SK-N-SH (cell line): ENCODE measurements around the gene MBD2. TPM values are rescaled to one million over a fixed set of nuclear protein-coding genes. Genes with fewer than 3 reads are reported as not detected.
"Not testable (repeated sequence)": the region's sequence is repeated elsewhere in the genome, so short reads cannot be mapped to it uniquely, and the experiment has no call there.

Source experiments
- CTCF ChIA-PET: fragments of 300-600, 350-600 bp; formaldehyde crosslinking; extraction: SDS; loops from one replicate; lab custom pipeline; 2021; lab: Yijun Ruan, JAX
- POLR2A ChIA-PET: fragments of 350-600 bp; sonication (Branson Sonifier 250); formaldehyde crosslinking; extraction: SDS; loops from one replicate; lab custom pipeline; 2020; ENCODE audit warnings: antibody characterized with exemption, inconsistent platforms; lab: Yijun Ruan, JAX
- DNase-seq: peaks from one replicate; pipeline ENCODE4 v3.0.0; 2012
- H2AFZ ChIP-seq: fragments of 200-600 bp; sonication (generic); 2 replicates; pipeline ENCODE4 v1.8.1; 2016; ENCODE audit warnings: antibody characterized with exemption, mild to moderate bottlenecking, low read depth
- H3F3A ChIP-seq: fragments of 200-600 bp; sonication (generic); replicated peaks from 2 replicates; pipeline ENCODE3; 2016; ENCODE audit warnings: antibody characterized with exemption, mild to moderate bottlenecking; ENCODE audit not compliant: insufficient read depth
- H3K27ac ChIP-seq, 2 experiments: fragments of 200-500 bp in 1 of 2; fragments of 200-600 bp in 1 of 2; sonication (Bioruptor generic) in 1 of 2; sonication (generic), shearing (Covaris generic) in 1 of 2; 2 replicates each; pipeline versions ENCODE4 v1.5.1 to v1.6.1; 2014 to 2016; ENCODE audit warnings: low read depth in 2 of 2, inconsistent platforms in 1 of 2, low read length in 1 of 2, mild to moderate bottlenecking in 1 of 2, mixed read lengths in 1 of 2
- H3K27me3 ChIP-seq: fragments of 200-600 bp; sonication (generic), shearing (Covaris generic); 2 replicates; pipeline ENCODE4 v1.6.1; 2016; ENCODE audit warnings: mixed run types; ENCODE audit not compliant: insufficient read depth
- H3K36me3 ChIP-seq, 2 experiments: fragments of 200-500 bp in 1 of 2; fragments of 200-600 bp in 1 of 2; sonication (Bioruptor generic) in 1 of 2; sonication (generic) in 1 of 2; replicated peaks in 1 of 2; 2 replicates each; pipeline versions ENCODE3 to v1.5.1; 2014 to 2016; ENCODE audit warnings: low read length in 1 of 2, mild to moderate bottlenecking in 1 of 2; ENCODE audit not compliant: insufficient read depth in 2 of 2, control insufficient read depth in 1 of 2
- H3K4me1 ChIP-seq, 2 experiments: fragments of 200-500 bp in 1 of 2; fragments of 200-600 bp in 1 of 2; sonication (Bioruptor generic) in 1 of 2; sonication (generic), shearing (Covaris generic) in 1 of 2; 2 replicates each; pipeline versions ENCODE4 v1.5.1 to v1.6.1; 2014 to 2016; ENCODE audit warnings: low read depth in 1 of 2, low read length in 1 of 2, mixed run types in 1 of 2; ENCODE audit not compliant: insufficient read depth in 2 of 2, control insufficient read depth in 1 of 2
- H3K4me2 ChIP-seq: fragments of 200-600 bp; sonication (generic), shearing (Covaris generic); 2 replicates; pipeline ENCODE4 v1.6.1; 2017; ENCODE audit warnings: mixed run types
- H3K4me3 ChIP-seq, 2 experiments: fragments of 200-500 bp in 1 of 2; fragments of 200-600 bp in 1 of 2; sonication (Bioruptor generic) in 1 of 2; sonication (generic), shearing (Covaris generic) in 1 of 2; 2 replicates each; pipeline versions ENCODE4 v1.5.1 to v1.8.1; 2014 to 2016; ENCODE audit warnings: low read depth in 2 of 2, inconsistent platforms in 1 of 2, low read length in 1 of 2, mild to moderate bottlenecking in 1 of 2, mixed read lengths in 1 of 2, moderate library complexity in 1 of 2
- H3K79me2 ChIP-seq: fragments of 200-600 bp; sonication (generic); 2 replicates; pipeline ENCODE4 v1.8.1; 2017; ENCODE audit warnings: mild to moderate bottlenecking; ENCODE audit not compliant: insufficient read depth
- H3K9ac ChIP-seq: fragments of 200-600 bp; sonication (generic); 2 replicates; pipeline ENCODE4 v1.6.1; 2017; ENCODE audit warnings: mixed run types
- H3K9me2 ChIP-seq: fragments of 200-600 bp; sonication (generic); 2 replicates; pipeline ENCODE4 v1.6.1; 2017; ENCODE audit warnings: mixed run types
- H3K9me3 ChIP-seq: fragments of 200-600 bp; sonication (generic); 2 replicates; pipeline ENCODE4 v1.6.1; 2017; ENCODE audit warnings: mixed run types, mild to moderate bottlenecking, moderate library complexity
- H4K20me1 ChIP-seq: fragments of 200-600 bp; sonication (generic); 2 replicates; pipeline ENCODE4 v1.6.1; 2017; ENCODE audit warnings: mild to moderate bottlenecking, mixed run types; ENCODE audit not compliant: insufficient read depth
- CHD2 ChIP-seq: fragments of 150-350 bp; IDR thresholded peaks from 2 replicates; pipeline ENCODE4 v1.6.1; 2018; ENCODE audit warnings: low read length; ENCODE audit not compliant: partially characterized antibody
- EZH2phosphoT487 ChIP-seq: fragments of 200-600 bp; sonication (generic); IDR thresholded peaks from 2 replicates; pipeline ENCODE4 v1.6.1; 2017; ENCODE audit warnings: low read depth, mixed run types, mild to moderate bottlenecking, antibody characterized with exemption, moderate library complexity, borderline replicate concordance
- GATA2 ChIP-seq: sonication (generic); formaldehyde crosslinking; IDR thresholded peaks from 2 replicates; pipeline ENCODE4 v1.5.0; 2020; ENCODE audit warnings: mild to moderate bottlenecking, missing genetic modification reagents
- MEF2A ChIP-seq: IDR thresholded peaks from 2 replicates; pipeline ENCODE4 v1.4.0; 2012; ENCODE audit warnings: low read depth, borderline replicate concordance
- PBX3 ChIP-seq: IDR thresholded peaks from 2 replicates; pipeline ENCODE4; 2012
- POLR2AphosphoS5 ChIP-seq: IDR thresholded peaks from 2 replicates; pipeline ENCODE4 v1.6.1; 2012; ENCODE audit warnings: low read depth, low read length
- RAD21 ChIP-seq: IDR thresholded peaks from 2 replicates; pipeline ENCODE4 v1.6.1; 2012; ENCODE audit warnings: mild to moderate bottlenecking, low read length
- RCOR1 ChIP-seq: fragments of 150-350 bp; IDR thresholded peaks from 2 replicates; pipeline ENCODE4 v1.6.1; 2017; ENCODE audit warnings: antibody characterized with exemption, low read length
- SMC3 ChIP-seq: IDR thresholded peaks from 2 replicates; pipeline ENCODE4 v1.6.1; 2012; ENCODE audit warnings: low read depth, low read length, improper control_type of control experiment
- TAF1 ChIP-seq: IDR thresholded peaks from 2 replicates; pipeline ENCODE4 v1.6.1; 2012; ENCODE audit warnings: low read depth, mild to moderate bottlenecking, low read length, moderate library complexity, borderline replicate concordance
- TEAD4 ChIP-seq: IDR thresholded peaks from 2 replicates; pipeline ENCODE4 v1.4.0; 2012; ENCODE audit warnings: mild to moderate bottlenecking, borderline replicate concordance; ENCODE audit not compliant: insufficient read depth
- YY1 ChIP-seq: IDR thresholded peaks from 2 replicates; pipeline ENCODE4 v1.4.0; 2012; ENCODE audit warnings: low read depth, mild to moderate bottlenecking
- WGBS: methylation state at CpG from one replicate; pipeline ENCODE4 v1.1.6; 2017; ENCODE audit warnings: low lambda C conversion rate; 5-methylcytosine and 5-hydroxymethylcytosine counted together
- polyA plus RNA-seq, 3 experiments: library from polyadenylated mRNA; depleted of rRNA; stranded (reverse); fragments of >200 nt; gene quantifications; 2 replicates each; pipeline ENCODE4 v1.2.3, GENCODE V29; 2012
- TF ChIP-seq, protein P1 (sequence below): IDR thresholded peaks from 2 replicates; pipeline ENCODE4 v1.6.1; 2012; ENCODE audit warnings: mild to moderate bottlenecking, low read depth, low read length, moderate library complexity

MBD2 gene
- polyA plus RNA-seq, 1 of the 3 experiments (the other 2 are of a cell fraction) = 12.5 TPM

GRCh38 chr18:54260396-54261072 lies 36.1 kb upstream of the MBD2 start:
- Histone ChIP-seq H3K9ac (no peak overlapping the region), H3K4me3 (no peak overlapping the region), H3K36me3 (no peaks in the 10 kb centered on the region), H3K9me3 (no peaks in the 10 kb centered on the region), H3K27me3 (no peaks in the 10 kb centered on the region), H3K79me2 (no peaks in the 10 kb centered on the region), H3F3A (no peaks in the 10 kb centered on the region), H4K20me1 (no peaks in the 10 kb centered on the region), H3K4me2 (no peak overlapping the region), H3K9me2 (no peaks in the 10 kb centered on the region), H2AFZ (no peak overlapping the region), H3K27ac (no peak overlapping the region), H3K4me1 (no peaks in the 10 kb centered on the region)
- WGBS = 73% methylated on average over 9 of the region's 9 CpGs
- no peak for TF ChIP-seq RCOR1
- TF ChIP-seq, protein P1, sequence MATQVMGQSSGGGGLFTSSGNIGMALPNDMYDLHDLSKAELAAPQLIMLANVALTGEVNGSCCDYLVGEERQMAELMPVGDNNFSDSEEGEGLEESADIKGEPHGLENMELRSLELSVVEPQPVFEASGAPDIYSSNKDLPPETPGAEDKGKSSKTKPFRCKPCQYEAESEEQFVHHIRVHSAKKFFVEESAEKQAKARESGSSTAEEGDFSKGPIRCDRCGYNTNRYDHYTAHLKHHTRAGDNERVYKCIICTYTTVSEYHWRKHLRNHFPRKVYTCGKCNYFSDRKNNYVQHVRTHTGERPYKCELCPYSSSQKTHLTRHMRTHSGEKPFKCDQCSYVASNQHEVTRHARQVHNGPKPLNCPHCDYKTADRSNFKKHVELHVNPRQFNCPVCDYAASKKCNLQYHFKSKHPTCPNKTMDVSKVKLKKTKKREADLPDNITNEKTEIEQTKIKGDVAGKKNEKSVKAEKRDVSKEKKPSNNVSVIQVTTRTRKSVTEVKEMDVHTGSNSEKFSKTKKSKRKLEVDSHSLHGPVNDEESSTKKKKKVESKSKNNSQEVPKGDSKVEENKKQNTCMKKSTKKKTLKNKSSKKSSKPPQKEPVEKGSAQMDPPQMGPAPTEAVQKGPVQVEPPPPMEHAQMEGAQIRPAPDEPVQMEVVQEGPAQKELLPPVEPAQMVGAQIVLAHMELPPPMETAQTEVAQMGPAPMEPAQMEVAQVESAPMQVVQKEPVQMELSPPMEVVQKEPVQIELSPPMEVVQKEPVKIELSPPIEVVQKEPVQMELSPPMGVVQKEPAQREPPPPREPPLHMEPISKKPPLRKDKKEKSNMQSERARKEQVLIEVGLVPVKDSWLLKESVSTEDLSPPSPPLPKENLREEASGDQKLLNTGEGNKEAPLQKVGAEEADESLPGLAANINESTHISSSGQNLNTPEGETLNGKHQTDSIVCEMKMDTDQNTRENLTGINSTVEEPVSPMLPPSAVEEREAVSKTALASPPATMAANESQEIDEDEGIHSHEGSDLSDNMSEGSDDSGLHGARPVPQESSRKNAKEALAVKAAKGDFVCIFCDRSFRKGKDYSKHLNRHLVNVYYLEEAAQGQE = no peak
- TF ChIP-seq RAD21 = no peak
- no peak for TF ChIP-seq CHD2
- TF ChIP-seq MEF2A = no peak
- TF ChIP-seq SMC3 = no peak
- TF ChIP-seq GATA2 (CRISPR knock-in tag) = no peak
- CTCF ChIA-PET = no interaction called here
- POLR2A ChIA-PET = no interaction called here
- DNase-seq = no peak

GRCh38 chr18:54257818-54258217 lies 33.3 kb upstream of the MBD2 start:
- H3K4me2 ChIP-seq, H3K79me2 ChIP-seq, H4K20me1 ChIP-seq, H3K9ac ChIP-seq, H2AFZ ChIP-seq, H3F3A ChIP-seq, DNase-seq, POLR2A ChIA-PET, H3K36me3 ChIP-seq, H3K27me3 ChIP-seq, H3K27ac ChIP-seq, H3K4me1 ChIP-seq, H3K9me3 ChIP-seq, CTCF ChIA-PET, H3K9me2 ChIP-seq, H3K4me3 ChIP-seq: not testable (repeated sequence)
- WGBS = 80% methylated on average over 6 of the region's 6 CpGs

DNA sequence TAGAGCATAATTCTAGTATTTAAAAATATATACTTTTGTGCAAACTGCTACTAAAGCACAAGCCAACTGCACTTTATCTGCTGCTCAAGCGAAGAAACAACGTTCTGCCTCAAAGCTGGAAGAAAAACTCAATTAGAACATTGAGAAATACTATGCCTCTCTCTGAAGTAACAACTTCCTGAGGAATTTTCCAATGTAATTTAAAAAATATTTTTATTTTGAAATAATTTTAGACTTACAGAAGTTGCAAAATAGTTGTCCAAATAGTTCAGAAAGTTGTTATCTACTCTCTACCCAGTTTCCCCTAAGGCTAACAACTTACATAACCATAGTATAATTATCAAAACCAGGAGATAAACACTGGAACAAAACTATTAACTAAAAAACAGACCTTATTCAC lies 32.5 kb upstream of the MBD2 start:
- H4K20me1 ChIP-seq = no peaks in the 10 kb centered on the region
- no peaks in the 10 kb centered on the region for H3K9me3 ChIP-seq
- no peaks in the 10 kb centered on the region for H3K36me3 ChIP-seq
- H3F3A ChIP-seq = no peaks in the 10 kb centered on the region
- no peak overlapping the region for H3K27ac ChIP-seq
- no peak for TF ChIP-seq PBX3
- TF ChIP-seq RAD21 = no peak
- no peak for TF ChIP-seq POLR2AphosphoS5
- TF ChIP-seq RCOR1 = no peak
- TF ChIP-seq TAF1 = no peak
- no peak for TF ChIP-seq CHD2
- no peak for TF ChIP-seq TEAD4
- no peak for TF ChIP-seq YY1
- TF ChIP-seq EZH2phosphoT487 = no peak
- no peak overlapping the region for H3K4me3 ChIP-seq
- H3K4me2 ChIP-seq = no peak overlapping the region
- DNase-seq = no peak
- POLR2A ChIA-PET = no interaction called here
- WGBS = 61% methylated on average over 2 of the region's 2 CpGs
- CTCF ChIA-PET = no interaction called here
- H3K27me3 ChIP-seq = no peaks in the 10 kb centered on the region
- H3K4me1 ChIP-seq = peaks cover 0 to 4% of the 10 kb centered on the region in 2 experiments; a peak in 2 of 4 replicates
- no peaks in the 10 kb centered on the region for H3K9me2 ChIP-seq
- H3K79me2 ChIP-seq = no peaks in the 10 kb centered on the region
- H2AFZ ChIP-seq = no peak overlapping the region
- no peak overlapping the region for H3K9ac ChIP-seq
